GM19455 (cell line): Measurements from ENCODE around the gene CFP.
A peak's percentile ranks its signal among the peaks of the same experiment; 100 is the strongest.
"Not testable (repeated sequence)": the region's sequence is repeated elsewhere in the genome, so short reads cannot be mapped to it uniquely, and the experiment has no call there.

Experiments
- ATAC-seq: cut with Tn5 transposase; IDR thresholded peaks from one replicate; pipeline ENCODE4 v1.9.1; 2021; ENCODE audit not compliant: unreplicated experiment

Gene CFP

DNA sequence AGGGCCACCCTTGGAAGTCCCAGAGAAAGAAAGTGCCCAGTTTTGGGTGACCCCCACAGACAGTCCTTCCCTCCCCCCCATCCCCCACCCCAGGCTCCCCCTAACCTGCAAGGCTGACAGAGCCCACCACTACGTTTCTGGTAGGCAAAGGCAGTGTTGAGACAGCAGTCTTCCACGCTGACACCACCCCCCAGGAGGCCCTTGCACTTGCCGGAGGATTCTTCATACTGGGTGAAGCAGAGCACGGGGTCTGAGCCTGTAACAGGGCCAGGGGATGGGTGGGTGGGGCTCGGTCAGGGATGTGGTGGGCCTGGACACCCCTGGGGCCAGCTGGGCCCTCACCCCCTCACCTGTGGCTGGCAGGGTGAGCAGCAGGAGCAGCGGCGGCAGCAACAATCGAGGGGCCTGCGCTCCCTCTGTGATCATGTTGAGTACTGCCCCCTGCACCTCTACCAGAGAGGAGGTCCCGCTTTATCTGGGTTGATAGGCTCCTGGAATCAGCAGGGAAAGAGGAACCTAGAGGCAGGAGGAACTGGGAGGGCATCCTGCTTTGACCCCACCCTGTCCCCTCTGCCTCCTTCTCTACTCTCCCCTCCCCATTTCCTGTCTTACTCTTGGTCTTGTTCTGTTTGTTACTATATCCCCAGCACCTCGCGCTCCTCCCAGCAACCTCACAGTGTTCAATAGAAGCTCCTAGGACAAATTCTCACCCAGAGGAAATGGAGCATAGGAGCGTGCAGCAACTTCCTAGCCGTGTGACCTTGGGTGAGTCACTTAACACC lies at the start of gene CFP:
Gene CFP, minus strand, starts transcription at position 512 of the 782 bp plus-strand sequence. Its CDS starts 86 bp downstream, at position 426.
- no peak for ATAC-seq

DNA sequence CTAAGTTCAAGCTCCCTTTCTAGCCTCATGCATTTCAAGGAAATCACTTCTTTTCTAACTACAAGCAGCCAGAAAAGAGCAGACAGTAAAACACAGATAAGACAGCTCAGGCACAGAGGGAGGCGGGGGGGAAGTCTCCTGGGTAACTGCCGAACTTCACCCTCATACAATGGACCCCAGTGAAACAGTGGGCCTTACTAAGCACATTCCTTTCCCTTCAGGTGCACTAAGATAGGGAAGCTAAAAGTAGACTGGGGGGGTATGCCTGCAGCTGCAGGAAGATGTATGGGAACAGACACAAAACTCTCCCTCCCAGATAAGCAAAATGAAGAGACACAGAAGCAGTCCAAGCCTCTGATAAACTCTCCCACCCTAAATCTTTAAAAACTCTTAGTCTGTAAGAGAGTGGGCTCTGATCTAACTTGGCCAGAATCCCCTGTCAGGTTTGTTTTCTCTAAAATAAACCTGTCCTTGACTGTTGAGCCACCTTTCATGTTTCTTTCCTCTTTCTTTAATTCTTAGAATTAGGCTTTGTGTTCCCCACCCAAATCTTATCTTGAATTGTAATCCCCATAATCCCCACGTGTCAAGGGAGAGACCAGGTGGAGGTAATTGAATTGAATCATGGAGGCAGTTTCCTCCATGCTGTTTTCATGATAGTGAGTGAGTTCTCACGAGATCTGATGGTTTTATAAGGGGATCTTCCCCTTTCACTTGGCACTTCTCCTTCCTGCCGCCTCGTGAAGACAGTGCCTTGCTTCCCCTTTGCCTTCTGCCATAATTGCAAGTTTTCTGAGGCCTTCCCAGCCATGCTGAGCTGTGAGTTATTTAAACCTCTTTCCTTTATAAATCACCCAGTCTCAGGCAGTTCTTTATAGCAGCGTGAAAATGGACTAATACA lies 46.5 kb upstream of the CFP start:
- ATAC-seq, result not testable (repeated sequence)

DNA sequence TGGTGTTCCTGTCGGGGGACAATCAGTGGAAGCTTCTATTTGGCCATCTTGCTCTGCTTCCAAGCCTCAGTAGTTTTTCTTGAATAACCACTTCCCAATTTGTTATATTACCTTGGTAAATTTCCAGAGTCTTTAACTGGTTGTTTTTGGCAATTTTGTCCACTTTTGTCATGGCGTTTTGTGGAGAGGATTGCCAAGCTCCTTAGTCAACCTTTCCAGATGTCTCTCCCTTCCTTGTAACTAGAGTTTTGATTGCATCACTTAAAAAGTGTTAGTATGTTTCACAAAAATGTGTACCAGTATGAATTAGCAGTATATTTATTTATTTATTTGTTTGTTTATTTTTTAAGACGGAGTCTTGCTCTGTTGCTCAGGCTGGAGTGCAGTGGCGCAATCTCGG lies 45.0 kb upstream of the CFP start:
- no peak for ATAC-seq

- ATAC-seq, result not testable (repeated sequence)
Observed at GRCh38 chrX:47665797-47666196, 36.1 kb upstream of the CFP start.

DNA sequence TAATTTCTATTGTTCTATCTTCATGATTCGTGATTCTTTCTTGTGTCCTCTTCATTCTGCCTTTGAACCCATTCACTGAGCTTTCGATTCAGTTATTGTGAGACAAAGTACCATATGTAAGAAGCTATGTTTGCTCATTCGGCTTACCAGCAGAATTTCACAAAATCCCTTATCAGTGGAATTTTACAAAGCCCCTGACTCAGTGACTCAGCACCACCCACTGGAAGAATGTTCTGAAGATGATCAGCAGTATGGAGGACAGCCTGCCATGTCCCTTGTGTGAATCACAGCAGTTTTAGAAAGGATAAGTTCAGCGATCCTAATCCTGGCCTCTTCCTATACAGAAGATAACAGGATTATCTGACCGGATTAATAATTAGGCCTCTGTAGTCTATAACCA lies 35.0 kb upstream of the CFP start:
- ATAC-seq, result no peak

DNA sequence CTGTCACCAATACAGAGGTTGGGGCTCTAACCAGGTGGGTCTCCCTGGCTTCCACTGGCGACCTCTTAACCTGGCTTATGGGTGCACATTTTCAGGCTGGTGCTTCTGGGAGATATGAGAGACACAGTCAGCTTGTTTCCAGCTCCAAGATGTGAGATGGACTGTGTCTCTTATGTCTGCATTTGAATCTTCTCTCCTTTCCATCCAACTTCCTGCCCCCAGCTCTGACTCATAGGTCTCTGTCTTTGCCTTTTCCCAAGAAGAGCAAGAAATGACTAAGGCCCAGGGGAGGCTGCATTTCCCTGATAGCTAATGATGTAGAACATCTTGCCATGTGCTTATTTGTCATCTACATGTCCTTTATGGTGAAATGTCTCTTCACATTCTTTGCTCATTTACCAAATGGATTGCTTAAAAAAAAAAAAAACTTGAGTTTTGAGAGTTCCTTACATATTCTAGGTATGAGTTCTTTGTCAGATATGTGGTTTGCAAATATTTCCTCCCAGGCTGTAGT lies 32.5 kb upstream of the CFP start:
- ATAC-seq, result no peak

- ATAC-seq, result no peak
Observed at GRCh38 chrX:47661539-47661938, 31.8 kb upstream of the CFP start.

DNA sequence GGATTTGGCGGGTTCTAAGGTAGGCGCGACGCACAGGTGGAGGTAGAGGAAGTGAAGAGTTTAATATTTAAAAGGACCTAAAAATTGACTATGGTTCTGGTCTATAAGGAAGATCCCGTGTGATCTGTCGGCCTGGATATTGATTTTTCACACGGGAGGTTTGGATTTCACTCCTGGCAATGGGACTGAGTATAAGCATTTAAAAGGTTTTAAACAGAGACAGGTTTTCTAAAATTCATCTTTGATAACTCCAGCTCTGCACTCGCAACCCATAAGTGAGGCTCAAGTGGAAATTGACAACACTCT lies 29.6 kb upstream of the CFP start:
- ATAC-seq, result no peak

DNA sequence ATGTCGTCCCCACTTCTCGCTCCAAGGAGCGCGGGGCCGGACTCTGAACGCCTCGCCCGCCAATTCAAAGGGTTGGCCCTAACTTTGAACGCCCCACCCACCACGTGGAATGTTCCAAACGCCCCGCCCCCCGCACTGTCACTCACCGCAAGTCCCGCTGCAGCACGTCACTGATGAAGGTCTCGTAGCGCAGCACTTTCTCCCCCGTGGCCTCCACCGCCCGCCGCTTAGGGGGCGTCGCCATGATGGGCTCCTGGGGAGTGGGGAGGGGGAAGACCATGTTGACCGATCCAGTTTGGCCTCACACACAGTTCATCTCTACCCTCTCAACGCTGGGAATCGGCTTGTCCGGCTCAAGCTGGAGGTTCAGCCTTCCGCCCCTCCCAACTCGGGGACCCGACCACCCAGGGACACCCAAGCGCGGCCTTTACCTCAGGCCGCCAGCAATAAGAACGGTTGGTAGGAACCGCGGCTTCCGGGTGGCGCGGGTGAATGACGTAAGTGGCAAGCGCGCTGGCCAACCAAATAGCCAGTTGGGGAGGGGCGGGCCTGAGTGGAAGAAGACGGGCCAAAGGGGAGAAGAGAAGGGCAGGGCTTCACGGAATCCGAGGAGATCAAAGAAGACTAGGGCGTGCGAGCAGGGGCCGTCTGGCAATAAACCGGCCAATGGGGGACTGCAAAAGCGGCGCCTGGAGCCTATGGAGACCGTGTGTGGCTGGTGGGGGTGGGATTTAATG lies 29.1 kb upstream of the CFP start, which contains the start of gene UXT:
Gene UXT, minus strand, starts transcription at position 497 of the 737 bp plus-strand sequence. Its CDS starts 253 bp downstream, at position 244.
- peak; percentile 87 for ATAC-seq

DNA sequence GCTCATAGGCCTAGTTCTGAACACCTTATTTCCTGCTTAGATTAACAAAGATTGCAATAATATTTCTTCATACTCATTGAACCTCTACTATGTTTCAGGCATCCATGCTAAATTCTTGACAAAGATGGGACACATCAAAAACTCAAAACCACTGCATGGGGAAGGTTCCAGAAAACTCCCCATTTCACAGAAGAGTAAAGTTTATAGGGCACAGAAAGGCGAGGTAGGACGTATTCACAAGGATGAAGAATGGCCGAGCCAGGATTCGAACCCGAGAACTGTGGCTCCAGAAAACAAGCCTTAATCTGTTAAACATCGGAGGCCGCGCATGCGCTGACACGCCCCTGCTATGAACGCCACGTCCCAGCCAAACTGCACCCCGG lies 28.6 kb upstream of the CFP start:
- ATAC-seq, result no peak

GRCh38 chrX:47651043-47651905 lies 21.5 kb upstream of the CFP start:
- peak; percentile 14 for ATAC-seq

DNA sequence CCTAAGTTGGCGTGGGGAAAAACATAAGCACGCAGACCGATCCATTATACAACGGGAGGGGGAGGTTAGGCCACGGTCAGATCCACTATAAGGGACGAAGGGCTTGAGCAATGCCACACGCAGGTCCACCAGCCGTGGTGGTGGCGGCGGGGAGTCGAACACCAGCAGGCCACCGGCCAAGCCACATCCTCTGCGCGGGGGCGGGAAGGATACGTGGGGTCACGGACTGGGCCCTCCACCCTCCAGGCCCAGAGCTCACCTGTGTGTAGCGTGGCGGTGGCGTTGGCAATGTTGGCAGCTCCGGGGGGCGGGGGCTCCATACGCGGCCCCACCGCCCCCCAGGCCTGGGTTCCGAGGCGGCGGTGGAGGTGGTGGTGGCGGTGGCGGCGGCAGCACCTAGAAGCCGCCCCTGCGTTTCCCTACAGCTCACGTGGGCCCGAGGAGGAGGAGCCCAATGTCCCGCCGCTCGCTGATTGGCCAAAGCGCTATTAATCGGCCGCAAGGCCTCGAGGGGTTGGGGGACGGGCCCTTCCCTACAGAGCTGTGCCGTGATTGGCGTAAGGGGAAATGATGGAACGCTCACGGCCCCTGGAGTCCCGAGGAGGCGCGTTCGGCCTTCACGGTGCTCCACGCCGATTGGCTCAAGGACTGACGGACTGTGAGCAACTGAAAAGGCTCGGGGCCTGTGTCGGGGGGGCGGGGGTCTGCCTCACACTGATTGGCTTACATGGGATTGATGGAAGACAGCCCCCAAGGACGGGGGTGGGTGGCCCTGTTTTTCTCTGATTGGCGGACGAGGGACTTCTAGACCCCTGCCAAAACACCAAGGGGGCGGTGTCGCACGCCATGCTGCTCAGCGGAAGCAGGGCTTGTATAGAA lies 20.7 kb upstream of the CFP start, which contains the start of gene ELK1:
Gene ELK1, minus strand, starts transcription at position 400 of the 879 bp plus-strand sequence. CDS start 9,122 bp downstream, outside the sequence.
- peak; percentile 92 for ATAC-seq

- no peak for ATAC-seq
Observed at GRCh38 chrX:47649781-47650163, 20.0 kb upstream of the CFP start.

GRCh38 chrX:47649271-47649670 lies 19.5 kb upstream of the CFP start:
- no peak for ATAC-seq

DNA sequence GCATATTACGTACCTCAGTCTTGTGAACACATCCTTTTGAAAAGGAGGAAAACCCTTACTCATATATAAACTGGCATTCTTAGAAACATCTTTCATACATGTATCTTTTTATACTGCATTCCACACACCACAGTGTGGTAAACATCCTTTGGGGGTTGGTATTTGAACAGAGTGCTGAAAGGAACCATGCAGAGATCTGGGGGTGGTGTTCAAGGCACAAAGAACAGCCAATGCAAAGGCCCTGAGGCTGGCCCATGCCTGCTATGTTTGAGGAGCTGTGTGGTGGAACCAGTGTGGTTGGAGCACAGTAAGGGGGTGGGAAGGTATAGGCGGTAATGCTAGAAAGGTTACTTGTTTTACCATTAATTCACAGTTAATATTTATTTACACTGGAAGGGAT lies 18.6 kb upstream of the CFP start:
- ATAC-seq, result no peak

DNA sequence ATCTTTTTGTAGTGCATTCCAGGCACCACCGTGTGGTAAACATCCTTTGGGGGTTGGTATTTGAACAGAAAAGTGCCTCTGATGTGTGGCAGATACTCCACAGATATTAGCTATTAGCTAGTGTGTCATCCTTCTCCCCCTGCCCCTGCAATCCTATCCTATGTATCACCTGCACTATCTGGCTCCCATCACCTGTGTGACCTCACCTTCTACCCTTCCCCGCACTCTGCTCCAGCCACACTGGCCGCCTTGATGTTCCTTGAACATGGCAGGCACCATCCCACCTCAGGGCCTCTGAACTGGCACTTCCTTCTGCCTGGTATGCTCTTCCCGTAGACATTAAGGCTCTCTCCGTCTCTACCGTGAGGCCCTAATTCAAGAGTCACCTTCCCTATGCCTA lies 16.9 kb upstream of the CFP start:
- no peak for ATAC-seq

GRCh38 chrX:47645530-47645929 lies 15.8 kb upstream of the CFP start:
- no peak for ATAC-seq

DNA sequence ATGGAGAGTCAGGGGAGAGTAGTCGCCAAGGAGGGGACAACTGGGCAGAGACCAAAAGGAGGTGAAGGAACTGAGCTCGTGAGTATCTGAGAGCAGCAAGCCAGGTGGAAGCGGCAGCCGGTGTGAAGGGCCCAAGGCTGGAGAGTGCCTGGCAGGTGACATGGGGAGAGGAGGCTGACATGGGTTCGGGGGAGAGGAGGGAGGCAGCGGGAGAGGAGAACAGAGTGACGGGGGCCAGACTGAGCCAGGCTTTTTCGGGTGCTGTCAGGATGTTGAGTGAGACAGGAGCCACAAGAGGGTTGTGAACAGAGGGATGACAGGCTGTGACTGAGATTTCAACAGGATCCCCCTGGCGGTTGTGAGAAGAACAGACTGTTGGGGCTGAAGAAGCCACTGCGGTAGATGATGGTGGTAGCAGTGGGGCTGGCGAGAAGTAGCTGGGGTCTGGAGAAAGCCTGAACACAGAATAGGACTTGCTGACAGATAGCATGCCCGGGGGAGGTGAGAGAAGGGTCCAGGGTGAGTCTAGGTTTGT lies 14.9 kb upstream of the CFP start:
- no peak for ATAC-seq

GRCh38 chrX:47643926-47644325 lies 14.2 kb upstream of the CFP start:
- ATAC-seq, result no peak
